ENCODE measurements around the gene CMSS1.

- TF ChIP-seq CTCF (IDR thresholded peaks at IDR 0.05) (no peak), POLR2A (IDR thresholded peaks at IDR 0.05) (no peak)
These were observed 21.1 kb downstream of the CMSS1 start for GRCh38 chr3:99838755-99839154.

All from adrenal gland (tissue), 5 donors.